Hepatocyte (in vitro differentiated cells): ENCODE measurements around the gene NPHP4. TPM values are rescaled to one million over a fixed set of nuclear protein-coding genes. Genes with fewer than 3 reads are reported as not detected.

ENCODE experiments used
- DNase-seq: peaks from one replicate; pipeline ENCODE4 v3.0.0-alpha.2; 2016; ENCODE audit warnings: low spot score
- H2AFZ ChIP-seq: fragments of 200-600 bp; sonication (generic); 2 replicates; pipeline ENCODE4 v1.6.0; 2016; ENCODE audit warnings: antibody characterized with exemption, mild to moderate bottlenecking
- H3K27ac ChIP-seq: fragments of 200-600 bp; sonication (generic); 2 replicates; pipeline ENCODE4 v1.5.1; 2016; ENCODE audit warnings: mild to moderate bottlenecking
- H3K27me3 ChIP-seq: fragments of 200-600 bp; sonication (generic); 2 replicates; pipeline ENCODE4 v1.6.1; 2016
- H3K36me3 ChIP-seq: fragments of 200-600 bp; sonication (generic); replicated peaks from 2 replicates; pipeline ENCODE4 v1.5.1; 2016; ENCODE audit warnings: low read depth; ENCODE audit not compliant: insufficient read depth
- H3K4me1 ChIP-seq: fragments of 200-600 bp; sonication (generic); 2 replicates; pipeline ENCODE4 v1.5.1; 2016; ENCODE audit warnings: mild to moderate bottlenecking, moderate library complexity; ENCODE audit not compliant: insufficient read depth
- H3K4me2 ChIP-seq: fragments of 200-600 bp; sonication (generic); 2 replicates; pipeline ENCODE4 v1.6.0; 2016
- H3K4me3 ChIP-seq: fragments of 200-600 bp; sonication (generic); 2 replicates; pipeline ENCODE4 v1.5.1; 2016; ENCODE audit warnings: mild to moderate bottlenecking
- H3K79me2 ChIP-seq: fragments of 200-600 bp; sonication (generic); 2 replicates; pipeline ENCODE4 v1.6.0; 2017; ENCODE audit warnings: mild to moderate bottlenecking
- H3K9me2 ChIP-seq: fragments of 200-600 bp; sonication (generic); replicated peaks from 2 replicates; pipeline ENCODE4 v1.6.0; 2017; ENCODE audit warnings: mild to moderate bottlenecking; ENCODE audit not compliant: insufficient read depth
- H3K9me3 ChIP-seq: fragments of 200-600 bp; sonication (generic); 2 replicates; pipeline ENCODE4 v1.5.1; 2016; ENCODE audit warnings: low read depth, mild to moderate bottlenecking
- H4K20me1 ChIP-seq: fragments of 200-600 bp; sonication (generic); 2 replicates; pipeline ENCODE4 v1.6.0; 2016; ENCODE audit warnings: mild to moderate bottlenecking; ENCODE audit not compliant: insufficient read depth, poor library complexity, severe bottlenecking
- CTCF ChIP-seq: fragments of 200-600 bp; sonication (generic); IDR thresholded peaks from 2 replicates; pipeline ENCODE4 v1.5.1; 2016; ENCODE audit warnings: antibody characterized with exemption, mild to moderate bottlenecking; ENCODE audit not compliant: poor library complexity
- EZH2 ChIP-seq: fragments of 200-600 bp; sonication (generic); IDR thresholded peaks from 2 replicates; pipeline ENCODE4 v1.6.1; 2016; ENCODE audit warnings: antibody characterized with exemption, mild to moderate bottlenecking, borderline replicate concordance
- EZH2phosphoT487 ChIP-seq: fragments of 200-600 bp; sonication (generic); IDR thresholded peaks from one replicate; pipeline ENCODE4 v1.6.1; 2018; ENCODE audit warnings: antibody characterized with exemption, mild to moderate bottlenecking, low read depth, moderate library complexity; ENCODE audit not compliant: unreplicated experiment, severe bottlenecking
- WGBS: methylation state at CpG from one replicate; pipeline ENCODE4 v1.1.6; 2016; ENCODE audit warnings: low lambda C conversion rate; ENCODE audit errors: missing lambda C conversion rate; 5-methylcytosine and 5-hydroxymethylcytosine counted together
- polyA plus RNA-seq: library from polyadenylated mRNA; unstranded; fragments of >200 nt; fragmentation: Nextera tagmentation; extraction: Ambion mirVana; gene quantifications from 2 replicates; pipeline ENCODE4 v1.2.1, GENCODE V29; 2016
- total RNA-seq: library from RNA; depleted of rRNA; stranded (reverse); fragments of >200 nt; gene quantifications from 2 replicates; pipeline ENCODE4 v1.2.3, GENCODE V29; 2014

Gene NPHP4
- total and polyA plus RNA-seq, 2 experiments from 2014 or later = 5.6 to 6.0 TPM

- H3K79me2 ChIP-seq = peaks cover 7% of the 10 kb centered on the region
- H3K9me3 ChIP-seq = no peaks in the 10 kb centered on the region
- no peak for DNase-seq
- H3K9me2 ChIP-seq = no peaks in the 10 kb centered on the region
- H2AFZ ChIP-seq = no peak overlapping the region
- no peak overlapping the region for H3K4me2 ChIP-seq
- TF ChIP-seq EZH2phosphoT487 = no peak
- no peak for TF ChIP-seq CTCF
- no peak for TF ChIP-seq EZH2
- peaks cover 11% of the 10 kb centered on the region for H3K27me3 ChIP-seq
- no peaks in the 10 kb centered on the region for H3K36me3 ChIP-seq
- H3K27ac ChIP-seq = no peak overlapping the region
- WGBS = 95% methylated on average over 28 of the region's 29 CpGs
- H3K4me1 ChIP-seq = peaks cover 9% of the 10 kb centered on the region
- H3K4me3 ChIP-seq = no peak overlapping the region
- H4K20me1 ChIP-seq = no peaks in the 10 kb centered on the region
Observed at GRCh38 chr1:5994713-5995621, 2.7 kb upstream of the NPHP4 start.

GRCh38 chr1:5993556-5994491 is 1.6 kb upstream of the NPHP4 start:
- Histone ChIP-seq H2AFZ (no peak overlapping the region), H3K9me2 (no peaks in the 10 kb centered on the region), H3K27me3 (peaks cover 11% of the 10 kb centered on the region), H4K20me1 (no peaks in the 10 kb centered on the region), H3K9me3 (no peaks in the 10 kb centered on the region), H3K27ac (no peak overlapping the region), H3K4me3 (no peak overlapping the region), H3K36me3 (no peaks in the 10 kb centered on the region), H3K79me2 (peaks cover 9% of the 10 kb centered on the region), H3K4me2 (peak overlapping the region; percentile 77), H3K4me1 (peaks cover 9% of the 10 kb centered on the region)
- no peak for DNase-seq
- peak; percentile 31 for TF ChIP-seq EZH2
- TF ChIP-seq CTCF = no peak
- no peak for TF ChIP-seq EZH2phosphoT487
- WGBS = 42% methylated on average over 29 of the region's 29 CpGs

- peak overlapping the region; percentile 25 for H3K4me3 ChIP-seq
- no peaks in the 10 kb centered on the region for H4K20me1 ChIP-seq
- no peaks in the 10 kb centered on the region for H3K9me3 ChIP-seq
- H3K27ac ChIP-seq = no peak overlapping the region
- no peak for TF ChIP-seq CTCF
- peak; percentile 26 for TF ChIP-seq EZH2
- peaks cover 11% of the 10 kb centered on the region for H3K27me3 ChIP-seq
- peaks cover 9% of the 10 kb centered on the region for H3K4me1 ChIP-seq
- H3K9me2 ChIP-seq = no peaks in the 10 kb centered on the region
- H2AFZ ChIP-seq = no peak overlapping the region
- peak overlapping the region; percentile 77 for H3K4me2 ChIP-seq
- 2% methylated on average over 7 of the region's 49 CpGs for WGBS
- H3K36me3 ChIP-seq = no peaks in the 10 kb centered on the region
- H3K79me2 ChIP-seq = peaks cover 9% of the 10 kb centered on the region
- no peak for DNase-seq
Observed at GRCh38 chr1:5992814-5993555, 760 bp upstream of the NPHP4 start.
